HEK293 (cell line): ENCODE results near the gene P2RX2.

Experiments
- RBAK ChIP-seq: fragments of 450-650 bp; formaldehyde crosslinking; IDR thresholded peaks from 2 replicates; pipeline ENCODE4 v1.5.1; 2016; ENCODE audit warnings: missing biosample characterization, missing genetic modification characterization
- ZNF23 ChIP-seq: fragments of 450-650 bp; formaldehyde crosslinking; IDR thresholded peaks from 2 replicates; pipeline ENCODE4 v1.5.1; 2016; ENCODE audit warnings: missing biosample characterization, missing genetic modification characterization, borderline replicate concordance
- ZNF623 ChIP-seq: fragments of 450-650 bp; formaldehyde crosslinking; IDR thresholded peaks from 2 replicates; pipeline ENCODE4 v1.5.1; 2016; ENCODE audit warnings: missing biosample characterization, missing genetic modification characterization
- ZSCAN23 ChIP-seq: fragments of 450-650 bp; formaldehyde crosslinking; IDR thresholded peaks from 2 replicates; pipeline ENCODE4 v1.5.1; 2016; ENCODE audit warnings: missing biosample characterization, missing genetic modification characterization
- TF ChIP-seq, protein P1 (sequence below): fragments of 450-650 bp; formaldehyde crosslinking; IDR thresholded peaks from 2 replicates; pipeline ENCODE4 v1.5.1; 2016; ENCODE audit warnings: missing biosample characterization, missing genetic modification characterization
- TF ChIP-seq, protein P2 (sequence below): fragments of 450-650 bp; formaldehyde crosslinking; IDR thresholded peaks from 2 replicates; pipeline ENCODE4 v1.5.1; 2016; ENCODE audit warnings: missing biosample characterization, missing genetic modification characterization
- TF ChIP-seq, protein P3 (sequence below): fragments of 450-650 bp; formaldehyde crosslinking; IDR thresholded peaks from 2 replicates; pipeline ENCODE4 v1.5.1; 2016; ENCODE audit warnings: missing biosample characterization, missing genetic modification characterization, low read depth
- TF ChIP-seq, protein P4 (sequence below): fragments of 450-650 bp; formaldehyde crosslinking; IDR thresholded peaks from 2 replicates; pipeline ENCODE4 v1.5.1; 2016; ENCODE audit warnings: missing biosample characterization, missing genetic modification characterization

DNA sequence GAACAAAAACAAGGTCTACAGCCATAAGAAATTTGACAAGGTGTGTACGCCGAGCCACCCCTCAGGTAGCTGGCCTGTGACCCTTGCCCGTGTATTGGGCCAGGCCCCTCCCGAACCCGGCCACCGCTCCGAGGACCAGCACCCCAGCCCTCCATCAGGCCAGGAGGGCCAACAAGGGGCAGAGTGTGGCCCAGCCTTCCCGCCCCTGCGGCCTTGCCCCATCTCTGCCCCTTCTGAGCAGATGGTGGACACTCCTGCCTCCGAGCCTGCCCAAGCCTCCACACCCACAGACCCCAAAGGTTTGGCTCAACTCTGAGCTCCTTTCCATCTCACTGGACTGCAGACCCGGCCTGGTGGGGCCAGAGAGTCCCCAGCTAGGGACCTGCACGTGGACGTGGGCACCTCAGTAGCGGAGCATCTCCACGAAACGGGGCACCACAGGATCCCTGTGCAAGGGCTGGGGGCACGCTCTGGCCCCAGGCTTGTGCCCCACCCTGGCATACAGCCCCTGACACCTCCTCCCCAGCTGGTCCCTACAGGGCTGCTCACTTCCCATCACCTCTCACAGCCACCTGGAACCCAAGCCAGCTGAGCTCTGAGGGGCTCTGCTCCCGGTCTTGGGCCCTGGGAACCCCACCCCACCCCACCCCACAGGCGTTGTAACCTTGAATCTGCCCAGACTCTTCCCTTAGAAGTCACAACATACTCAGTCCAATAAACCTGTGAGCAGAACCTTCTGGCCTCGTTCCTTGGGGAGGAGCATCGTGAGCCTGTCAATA, 3.3 kb downstream of the P2RX2 start:
- TF ChIP-seq ZNF23 (tag by site-specific recombination) (no peak), ZSCAN23 (tag by site-specific recombination) (no peak), RBAK (tag by site-specific recombination) (no peak), ZNF623 (tag by site-specific recombination) (no peak)
- TF ChIP-seq, protein P1, sequence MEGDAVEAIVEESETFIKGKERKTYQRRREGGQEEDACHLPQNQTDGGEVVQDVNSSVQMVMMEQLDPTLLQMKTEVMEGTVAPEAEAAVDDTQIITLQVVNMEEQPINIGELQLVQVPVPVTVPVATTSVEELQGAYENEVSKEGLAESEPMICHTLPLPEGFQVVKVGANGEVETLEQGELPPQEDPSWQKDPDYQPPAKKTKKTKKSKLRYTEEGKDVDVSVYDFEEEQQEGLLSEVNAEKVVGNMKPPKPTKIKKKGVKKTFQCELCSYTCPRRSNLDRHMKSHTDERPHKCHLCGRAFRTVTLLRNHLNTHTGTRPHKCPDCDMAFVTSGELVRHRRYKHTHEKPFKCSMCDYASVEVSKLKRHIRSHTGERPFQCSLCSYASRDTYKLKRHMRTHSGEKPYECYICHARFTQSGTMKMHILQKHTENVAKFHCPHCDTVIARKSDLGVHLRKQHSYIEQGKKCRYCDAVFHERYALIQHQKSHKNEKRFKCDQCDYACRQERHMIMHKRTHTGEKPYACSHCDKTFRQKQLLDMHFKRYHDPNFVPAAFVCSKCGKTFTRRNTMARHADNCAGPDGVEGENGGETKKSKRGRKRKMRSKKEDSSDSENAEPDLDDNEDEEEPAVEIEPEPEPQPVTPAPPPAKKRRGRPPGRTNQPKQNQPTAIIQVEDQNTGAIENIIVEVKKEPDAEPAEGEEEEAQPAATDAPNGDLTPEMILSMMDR (tag by site-specific recombination): no peak
- TF ChIP-seq, protein P2, sequence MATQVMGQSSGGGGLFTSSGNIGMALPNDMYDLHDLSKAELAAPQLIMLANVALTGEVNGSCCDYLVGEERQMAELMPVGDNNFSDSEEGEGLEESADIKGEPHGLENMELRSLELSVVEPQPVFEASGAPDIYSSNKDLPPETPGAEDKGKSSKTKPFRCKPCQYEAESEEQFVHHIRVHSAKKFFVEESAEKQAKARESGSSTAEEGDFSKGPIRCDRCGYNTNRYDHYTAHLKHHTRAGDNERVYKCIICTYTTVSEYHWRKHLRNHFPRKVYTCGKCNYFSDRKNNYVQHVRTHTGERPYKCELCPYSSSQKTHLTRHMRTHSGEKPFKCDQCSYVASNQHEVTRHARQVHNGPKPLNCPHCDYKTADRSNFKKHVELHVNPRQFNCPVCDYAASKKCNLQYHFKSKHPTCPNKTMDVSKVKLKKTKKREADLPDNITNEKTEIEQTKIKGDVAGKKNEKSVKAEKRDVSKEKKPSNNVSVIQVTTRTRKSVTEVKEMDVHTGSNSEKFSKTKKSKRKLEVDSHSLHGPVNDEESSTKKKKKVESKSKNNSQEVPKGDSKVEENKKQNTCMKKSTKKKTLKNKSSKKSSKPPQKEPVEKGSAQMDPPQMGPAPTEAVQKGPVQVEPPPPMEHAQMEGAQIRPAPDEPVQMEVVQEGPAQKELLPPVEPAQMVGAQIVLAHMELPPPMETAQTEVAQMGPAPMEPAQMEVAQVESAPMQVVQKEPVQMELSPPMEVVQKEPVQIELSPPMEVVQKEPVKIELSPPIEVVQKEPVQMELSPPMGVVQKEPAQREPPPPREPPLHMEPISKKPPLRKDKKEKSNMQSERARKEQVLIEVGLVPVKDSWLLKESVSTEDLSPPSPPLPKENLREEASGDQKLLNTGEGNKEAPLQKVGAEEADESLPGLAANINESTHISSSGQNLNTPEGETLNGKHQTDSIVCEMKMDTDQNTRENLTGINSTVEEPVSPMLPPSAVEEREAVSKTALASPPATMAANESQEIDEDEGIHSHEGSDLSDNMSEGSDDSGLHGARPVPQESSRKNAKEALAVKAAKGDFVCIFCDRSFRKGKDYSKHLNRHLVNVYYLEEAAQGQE: no peak
- TF ChIP-seq, protein P3, sequence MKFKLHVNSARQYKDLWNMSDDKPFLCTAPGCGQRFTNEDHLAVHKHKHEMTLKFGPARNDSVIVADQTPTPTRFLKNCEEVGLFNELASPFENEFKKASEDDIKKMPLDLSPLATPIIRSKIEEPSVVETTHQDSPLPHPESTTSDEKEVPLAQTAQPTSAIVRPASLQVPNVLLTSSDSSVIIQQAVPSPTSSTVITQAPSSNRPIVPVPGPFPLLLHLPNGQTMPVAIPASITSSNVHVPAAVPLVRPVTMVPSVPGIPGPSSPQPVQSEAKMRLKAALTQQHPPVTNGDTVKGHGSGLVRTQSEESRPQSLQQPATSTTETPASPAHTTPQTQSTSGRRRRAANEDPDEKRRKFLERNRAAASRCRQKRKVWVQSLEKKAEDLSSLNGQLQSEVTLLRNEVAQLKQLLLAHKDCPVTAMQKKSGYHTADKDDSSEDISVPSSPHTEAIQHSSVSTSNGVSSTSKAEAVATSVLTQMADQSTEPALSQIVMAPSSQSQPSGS (tag by site-specific recombination): no peak
- TF ChIP-seq, protein P4, sequence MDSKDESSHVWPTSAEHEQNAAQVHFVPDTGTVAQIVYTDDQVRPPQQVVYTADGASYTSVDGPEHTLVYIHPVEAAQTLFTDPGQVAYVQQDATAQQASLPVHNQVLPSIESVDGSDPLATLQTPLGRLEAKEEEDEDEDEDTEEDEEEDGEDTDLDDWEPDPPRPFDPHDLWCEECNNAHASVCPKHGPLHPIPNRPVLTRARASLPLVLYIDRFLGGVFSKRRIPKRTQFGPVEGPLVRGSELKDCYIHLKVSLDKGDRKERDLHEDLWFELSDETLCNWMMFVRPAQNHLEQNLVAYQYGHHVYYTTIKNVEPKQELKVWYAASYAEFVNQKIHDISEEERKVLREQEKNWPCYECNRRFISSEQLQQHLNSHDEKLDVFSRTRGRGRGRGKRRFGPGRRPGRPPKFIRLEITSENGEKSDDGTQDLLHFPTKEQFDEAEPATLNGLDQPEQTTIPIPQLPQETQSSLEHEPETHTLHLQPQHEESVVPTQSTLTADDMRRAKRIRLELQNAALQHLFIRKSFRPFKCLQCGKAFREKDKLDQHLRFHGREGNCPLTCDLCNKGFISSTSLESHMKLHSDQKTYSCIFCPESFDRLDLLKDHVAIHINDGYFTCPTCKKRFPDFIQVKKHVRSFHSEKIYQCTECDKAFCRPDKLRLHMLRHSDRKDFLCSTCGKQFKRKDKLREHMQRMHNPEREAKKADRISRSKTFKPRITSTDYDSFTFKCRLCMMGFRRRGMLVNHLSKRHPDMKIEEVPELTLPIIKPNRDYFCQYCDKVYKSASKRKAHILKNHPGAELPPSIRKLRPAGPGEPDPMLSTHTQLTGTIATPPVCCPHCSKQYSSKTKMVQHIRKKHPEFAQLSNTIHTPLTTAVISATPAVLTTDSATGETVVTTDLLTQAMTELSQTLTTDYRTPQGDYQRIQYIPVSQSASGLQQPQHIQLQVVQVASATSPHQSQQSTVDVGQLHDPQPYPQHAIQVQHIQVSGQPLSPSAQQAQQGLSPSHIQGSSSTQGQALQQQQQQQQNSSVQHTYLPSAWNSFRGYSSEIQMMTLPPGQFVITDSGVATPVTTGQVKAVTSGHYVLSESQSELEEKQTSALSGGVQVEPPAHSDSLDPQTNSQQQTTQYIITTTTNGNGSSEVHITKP (tag by site-specific recombination): no peak
